Mucosa of descending colon (tissue), 3 donors: ENCODE measurements around the gene ATP6V1G2. TPM values are rescaled to one million over a fixed set of nuclear protein-coding genes. Genes with fewer than 3 reads are reported as not detected.

Experiments used
- ATAC-seq: fragments of 200-7000 bp; cut with Tn5 transposase; one replicate; pipeline ENCODE4 v1.9.1; 2020; ENCODE audit warnings: mild to moderate bottlenecking, moderate library complexity
- DNase-seq, 3 donors: peaks; one replicate each; pipeline ENCODE4 v3.0.0-alpha.2; 2020
- H3K36me3 ChIP-seq: fragments of 200-600 bp; one replicate; pipeline ENCODE4 v1.8.0; 2021; ENCODE audit warnings: low read depth, mild to moderate bottlenecking
- H3K4me1 ChIP-seq: fragments of 200-600 bp; one replicate; pipeline ENCODE4 v1.8.0; 2021; ENCODE audit warnings: low read depth, mild to moderate bottlenecking
- H3K4me3 ChIP-seq: fragments of 200-600 bp; one replicate; pipeline ENCODE4 v1.8.0; 2021; ENCODE audit warnings: mild to moderate bottlenecking
- H3K9me3 ChIP-seq: fragments of 200-600 bp; one replicate; pipeline ENCODE4 v1.8.0; 2021; ENCODE audit warnings: mild to moderate bottlenecking
- CTCF ChIP-seq: fragments of 200-600 bp; IDR thresholded peaks from one replicate; pipeline ENCODE4 v1.8.0; 2022; ENCODE audit warnings: antibody characterized with exemption, mild to moderate bottlenecking
- intact Hi-C, 2 donors: fragments of 100-400 bp; cut with DNase I in 1 of 2; cut with micrococcal nuclease in 1 of 2; formaldehyde crosslinking; loops; one replicate each; pipeline versions ENCODE4 v1.11.0 to v1.11.1; 2022; cut with DNase I, micrococcal nuclease
- total RNA-seq, 3 donors: library from RNA; stranded (reverse); fragmentation: NEBNext Ultra II Directional in 2 of 3; extraction: Animal tissue kit (Norgen Biotek cat#: 25700) in 2 of 3; gene quantifications; one replicate each; pipeline versions ENCODE4 v1.2.1 to v1.2.4, GENCODE V29; 2021 to 2023
- donor health status: DM: no; HTN: no; CAD: no; lungs with moderate emphysema.
- donor health status: DM: no; HTN: no; CAD: no.
- donor health status: DM: no; HTN: yes; CAD: no.

ATP6V1G2 gene
- total RNA-seq, 3 donors from 2014 or later, result 0.55 to 4.5 (median 1.2) TPM

GRCh38 chr6:31541658-31542521, 4.5 kb downstream of the ATP6V1G2 start, which contains the start of gene DDX39B:
Gene DDX39B (minus strand): TSS chr6:31542003. CDS start chr6:31540532, 1,471 bp downstream.
- Histone ChIP-seq H3K4me3 (peak within 1 kb of the TSS; percentile 52), H3K9me3 (no peaks in the 10 kb centered on the region), H3K4me1 (peaks cover 25% of the 10 kb centered on the region), H3K36me3 (peaks cover 24% of the 10 kb centered on the region)
- ATAC-seq (peak; percentile 91), DNase-seq (peak; percentile 93 to 98 (median 94))
- no peak for TF ChIP-seq CTCF
- intact Hi-C loops, result no loop called here

GRCh38 chr6:31541059-31541657, 5.2 kb downstream of the ATP6V1G2 start:
- TF ChIP-seq CTCF, result no peak
- intact Hi-C loops, result no loop called here

GRCh38 chr6:31540640-31541039, 5.8 kb downstream of the ATP6V1G2 start:
- Histone ChIP-seq H3K9me3 (no peaks in the 10 kb centered on the region), H3K4me3 (peak overlapping the region; percentile 52), H3K36me3 (peaks cover 29% of the 10 kb centered on the region), H3K4me1 (peaks cover 25% of the 10 kb centered on the region)
- no peak for DNase-seq
- no peak for TF ChIP-seq CTCF
- ATAC-seq, result no peak
- intact Hi-C loops, result no loop called here

More at GRCh38 chr6:31541059-31541657, 5.2 kb downstream of the ATP6V1G2 start:
- ATAC-seq (peak; percentile 56), DNase-seq (peak in 2 of 3 donors; percentile 69 to 85)
- Histone ChIP-seq H3K4me3 (peak overlapping the region; percentile 52), H3K36me3 (peaks cover 29% of the 10 kb centered on the region), H3K4me1 (peaks cover 25% of the 10 kb centered on the region), H3K9me3 (no peaks in the 10 kb centered on the region)

GRCh38 chr6:31538805-31539400, 7.5 kb downstream of the ATP6V1G2 start:
- no peak for TF ChIP-seq CTCF
- Histone ChIP-seq H3K4me3 (no peak overlapping the region), H3K36me3 (peaks cover 42% of the 10 kb centered on the region), H3K9me3 (no peaks in the 10 kb centered on the region), H3K4me1 (peaks cover 25% of the 10 kb centered on the region)
- no peak for ATAC-seq
- intact Hi-C loops, result no loop called here
- no peak for DNase-seq

- no peak overlapping the region for H3K4me3 ChIP-seq
- peaks cover 22% of the 10 kb centered on the region for H3K4me1 ChIP-seq
- H3K36me3 ChIP-seq, result peaks cover 48% of the 10 kb centered on the region
- ATAC-seq (no peak), DNase-seq (no peak)
- intact Hi-C loops, result no loop called here
- no peaks in the 10 kb centered on the region for H3K9me3 ChIP-seq
- TF ChIP-seq CTCF, result no peak
Observed at GRCh38 chr6:31535538-31536324, 10.7 kb downstream of the ATP6V1G2 start.
